ENCODE measurements around the gene ELF5.

Gene ELF5

DNA sequence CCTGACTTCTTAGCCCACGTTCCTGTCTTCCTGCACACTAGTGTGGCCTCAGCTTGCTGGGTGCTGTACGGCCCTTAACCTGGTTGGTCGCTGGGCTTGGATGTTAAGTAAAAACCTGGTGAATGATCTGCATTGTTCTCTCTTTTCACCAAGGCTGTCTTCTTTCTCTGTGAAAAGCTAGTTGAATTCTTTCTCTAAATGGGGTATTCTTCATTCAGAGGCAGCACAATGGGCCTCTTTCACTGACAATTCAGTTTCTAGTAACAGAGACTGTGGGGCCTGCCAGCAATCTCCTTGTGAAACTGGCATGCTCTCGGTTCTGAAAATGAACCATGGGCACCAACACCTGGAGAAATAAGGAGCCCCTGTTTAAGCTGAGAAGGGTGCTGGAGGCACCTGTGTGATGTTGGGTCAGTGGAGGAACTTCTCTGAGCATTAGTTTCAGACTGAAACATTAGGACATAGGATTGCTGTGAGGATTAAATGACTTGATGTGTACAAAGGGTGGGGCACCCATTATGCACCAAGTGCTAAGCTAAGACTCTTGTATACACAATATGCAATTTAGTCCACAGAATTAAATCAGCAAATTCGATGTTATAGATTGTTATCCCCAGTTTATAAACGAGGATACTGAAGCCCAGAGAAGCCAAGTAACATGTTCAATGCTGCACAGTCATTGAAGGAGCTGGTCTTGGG is 33.1 kb upstream of the ELF5 start:
- TF ChIP-seq, protein P1, sequence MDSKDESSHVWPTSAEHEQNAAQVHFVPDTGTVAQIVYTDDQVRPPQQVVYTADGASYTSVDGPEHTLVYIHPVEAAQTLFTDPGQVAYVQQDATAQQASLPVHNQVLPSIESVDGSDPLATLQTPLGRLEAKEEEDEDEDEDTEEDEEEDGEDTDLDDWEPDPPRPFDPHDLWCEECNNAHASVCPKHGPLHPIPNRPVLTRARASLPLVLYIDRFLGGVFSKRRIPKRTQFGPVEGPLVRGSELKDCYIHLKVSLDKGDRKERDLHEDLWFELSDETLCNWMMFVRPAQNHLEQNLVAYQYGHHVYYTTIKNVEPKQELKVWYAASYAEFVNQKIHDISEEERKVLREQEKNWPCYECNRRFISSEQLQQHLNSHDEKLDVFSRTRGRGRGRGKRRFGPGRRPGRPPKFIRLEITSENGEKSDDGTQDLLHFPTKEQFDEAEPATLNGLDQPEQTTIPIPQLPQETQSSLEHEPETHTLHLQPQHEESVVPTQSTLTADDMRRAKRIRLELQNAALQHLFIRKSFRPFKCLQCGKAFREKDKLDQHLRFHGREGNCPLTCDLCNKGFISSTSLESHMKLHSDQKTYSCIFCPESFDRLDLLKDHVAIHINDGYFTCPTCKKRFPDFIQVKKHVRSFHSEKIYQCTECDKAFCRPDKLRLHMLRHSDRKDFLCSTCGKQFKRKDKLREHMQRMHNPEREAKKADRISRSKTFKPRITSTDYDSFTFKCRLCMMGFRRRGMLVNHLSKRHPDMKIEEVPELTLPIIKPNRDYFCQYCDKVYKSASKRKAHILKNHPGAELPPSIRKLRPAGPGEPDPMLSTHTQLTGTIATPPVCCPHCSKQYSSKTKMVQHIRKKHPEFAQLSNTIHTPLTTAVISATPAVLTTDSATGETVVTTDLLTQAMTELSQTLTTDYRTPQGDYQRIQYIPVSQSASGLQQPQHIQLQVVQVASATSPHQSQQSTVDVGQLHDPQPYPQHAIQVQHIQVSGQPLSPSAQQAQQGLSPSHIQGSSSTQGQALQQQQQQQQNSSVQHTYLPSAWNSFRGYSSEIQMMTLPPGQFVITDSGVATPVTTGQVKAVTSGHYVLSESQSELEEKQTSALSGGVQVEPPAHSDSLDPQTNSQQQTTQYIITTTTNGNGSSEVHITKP (tag by site-specific recombination; IDR thresholded peaks at IDR 0.05), result no peak
- TF ChIP-seq GLI2 (tag by site-specific recombination; IDR thresholded peaks at IDR 0.05; ENCODE audit: borderline replicate concordance, low read depth), result no peak
- no peak for TF ChIP-seq YY2 (tag by site-specific recombination; IDR thresholded peaks at IDR 0.05)
- TF ChIP-seq, protein P2, sequence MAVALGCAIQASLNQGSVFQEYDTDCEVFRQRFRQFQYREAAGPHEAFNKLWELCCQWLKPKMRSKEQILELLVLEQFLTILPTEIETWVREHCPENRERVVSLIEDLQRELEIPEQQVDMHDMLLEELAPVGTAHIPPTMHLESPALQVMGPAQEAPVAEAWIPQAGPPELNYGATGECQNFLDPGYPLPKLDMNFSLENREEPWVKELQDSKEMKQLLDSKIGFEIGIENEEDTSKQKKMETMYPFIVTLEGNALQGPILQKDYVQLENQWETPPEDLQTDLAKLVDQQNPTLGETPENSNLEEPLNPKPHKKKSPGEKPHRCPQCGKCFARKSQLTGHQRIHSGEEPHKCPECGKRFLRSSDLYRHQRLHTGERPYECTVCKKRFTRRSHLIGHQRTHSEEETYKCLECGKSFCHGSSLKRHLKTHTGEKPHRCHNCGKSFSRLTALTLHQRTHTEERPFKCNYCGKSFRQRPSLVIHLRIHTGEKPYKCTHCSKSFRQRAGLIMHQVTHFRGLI (tag by site-specific recombination; IDR thresholded peaks at IDR 0.05), result no peak
- TF ChIP-seq KLF7 (tag by site-specific recombination; IDR thresholded peaks at IDR 0.05; ENCODE audit: borderline replicate concordance), result no peak
- TF ChIP-seq ZNF211 (tag by site-specific recombination; IDR thresholded peaks at IDR 0.05; ENCODE audit: low read depth), result no peak
- TF ChIP-seq, protein P3, sequence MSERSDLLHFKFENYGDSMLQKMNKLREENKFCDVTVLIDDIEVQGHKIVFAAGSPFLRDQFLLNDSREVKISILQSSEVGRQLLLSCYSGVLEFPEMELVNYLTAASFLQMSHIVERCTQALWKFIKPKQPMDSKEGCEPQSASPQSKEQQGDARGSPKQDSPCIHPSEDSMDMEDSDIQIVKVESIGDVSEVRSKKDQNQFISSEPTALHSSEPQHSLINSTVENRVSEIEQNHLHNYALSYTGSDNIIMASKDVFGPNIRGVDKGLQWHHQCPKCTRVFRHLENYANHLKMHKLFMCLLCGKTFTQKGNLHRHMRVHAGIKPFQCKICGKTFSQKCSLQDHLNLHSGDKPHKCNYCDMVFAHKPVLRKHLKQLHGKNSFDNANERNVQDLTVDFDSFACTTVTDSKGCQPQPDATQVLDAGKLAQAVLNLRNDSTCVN (tag by site-specific recombination; optimal IDR thresholded peaks at IDR 0.05), result no peak
- TF ChIP-seq ZNF626 (tag by site-specific recombination; IDR thresholded peaks at IDR 0.05), result no peak
- Histone ChIP-seq H3K4me1 (ENCODE audit: control insufficient read depth, insufficient read depth, low read length) (no peaks in the 10 kb centered on the region), H3K36me3 (ENCODE audit: control insufficient read depth in 2 of 2, insufficient read depth in 1 of 2, low read length in 2 of 2) (no peaks in the 10 kb centered on the region), H3K9me3 (ENCODE audit: control insufficient read depth, insufficient read depth, low read depth, low read length) (no peaks in the 10 kb centered on the region), H3K27ac (ENCODE audit: extremely low read depth, low read depth, low read length) (no peak overlapping the region), H3K4me3 (ENCODE audit: low read depth, low read length) (no peak overlapping the region)
- ChIA-PET POLR2A (no interaction called here), CTCF (interaction anchor here (0.6 kb wide), 1 partner anchor 33 kb away, joined by 3 read pairs; no protein-coding TSS in a partner anchor)

DNA sequence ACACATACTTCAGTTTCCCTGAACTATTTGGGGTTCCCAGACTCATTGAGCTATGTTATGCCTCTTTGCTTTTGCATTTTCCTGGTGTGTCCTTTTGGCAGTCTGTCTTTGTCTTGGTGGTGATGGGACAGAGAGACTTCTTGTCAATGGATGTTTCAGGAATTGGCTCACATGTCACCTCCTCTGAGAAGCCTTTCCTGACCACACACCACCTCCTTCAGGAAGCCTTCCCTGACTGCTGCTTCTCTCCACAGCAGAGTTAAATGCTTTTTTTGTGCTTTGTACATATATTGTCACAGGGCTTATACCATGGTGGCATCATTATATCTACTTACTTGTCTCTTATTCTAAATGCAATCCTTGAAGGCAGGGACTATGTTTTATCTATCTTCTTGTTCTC is 28.5 kb upstream of the ELF5 start:
- CTCF ChIA-PET, result no interaction called here
- Histone ChIP-seq H3K4me1 (ENCODE audit: control insufficient read depth, insufficient read depth, low read length) (no peaks in the 10 kb centered on the region), H3K9me3 (ENCODE audit: control insufficient read depth, insufficient read depth, low read depth, low read length) (no peaks in the 10 kb centered on the region), H3K4me3 (ENCODE audit: low read depth, low read length) (no peak overlapping the region), H3K36me3 (ENCODE audit: control insufficient read depth in 2 of 2, insufficient read depth in 1 of 2, low read length in 2 of 2) (no peaks in the 10 kb centered on the region), H3K27ac (ENCODE audit: extremely low read depth, low read depth, low read length) (no peak overlapping the region)
- POLR2A ChIA-PET, result no interaction called here
- TF ChIP-seq, protein P4, sequence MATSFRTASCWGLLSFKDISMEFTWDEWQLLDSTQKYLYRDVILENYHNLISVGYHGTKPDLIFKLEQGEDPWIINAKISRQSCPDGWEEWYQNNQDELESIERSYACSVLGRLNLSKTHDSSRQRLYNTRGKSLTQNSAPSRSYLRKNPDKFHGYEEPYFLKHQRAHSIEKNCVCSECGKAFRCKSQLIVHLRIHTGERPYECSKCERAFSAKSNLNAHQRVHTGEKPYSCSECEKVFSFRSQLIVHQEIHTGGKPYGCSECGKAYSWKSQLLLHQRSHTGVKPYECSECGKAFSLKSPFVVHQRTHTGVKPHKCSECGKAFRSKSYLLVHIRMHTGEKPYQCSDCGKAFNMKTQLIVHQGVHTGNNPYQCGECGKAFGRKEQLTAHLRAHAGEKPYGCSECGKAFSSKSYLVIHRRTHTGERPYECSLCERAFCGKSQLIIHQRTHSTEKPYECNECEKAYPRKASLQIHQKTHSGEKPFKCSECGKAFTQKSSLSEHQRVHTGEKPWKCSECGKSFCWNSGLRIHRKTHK (tag by site-specific recombination; IDR thresholded peaks at IDR 0.05), result no peak
- no peak for TF ChIP-seq ZFP37 (tag by site-specific recombination; IDR thresholded peaks at IDR 0.05)
- TF ChIP-seq, protein P5, sequence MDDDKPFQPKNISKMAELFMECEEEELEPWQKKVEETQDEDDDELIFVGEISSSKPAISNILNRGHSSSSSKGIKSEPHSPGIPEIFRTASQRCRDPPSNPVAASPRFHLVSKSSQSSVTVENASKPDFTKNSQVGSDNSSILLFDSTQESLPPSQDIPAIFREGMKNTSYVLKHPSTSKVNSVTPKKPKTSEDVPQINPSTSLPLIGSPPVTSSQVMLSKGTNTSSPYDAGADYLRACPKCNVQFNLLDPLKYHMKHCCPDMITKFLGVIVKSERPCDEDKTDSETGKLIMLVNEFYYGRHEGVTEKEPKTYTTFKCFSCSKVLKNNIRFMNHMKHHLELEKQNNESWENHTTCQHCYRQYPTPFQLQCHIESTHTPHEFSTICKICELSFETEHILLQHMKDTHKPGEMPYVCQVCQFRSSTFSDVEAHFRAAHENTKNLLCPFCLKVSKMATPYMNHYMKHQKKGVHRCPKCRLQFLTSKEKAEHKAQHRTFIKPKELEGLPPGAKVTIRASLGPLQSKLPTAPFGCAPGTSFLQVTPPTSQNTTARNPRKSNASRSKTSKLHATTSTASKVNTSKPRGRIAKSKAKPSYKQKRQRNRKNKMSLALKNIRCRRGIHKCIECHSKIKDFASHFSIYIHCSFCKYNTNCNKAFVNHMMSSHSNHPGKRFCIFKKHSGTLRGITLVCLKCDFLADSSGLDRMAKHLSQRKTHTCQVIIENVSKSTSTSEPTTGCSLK (tag by site-specific recombination; IDR thresholded peaks at IDR 0.05), result no peak
- TF ChIP-seq, protein P6, sequence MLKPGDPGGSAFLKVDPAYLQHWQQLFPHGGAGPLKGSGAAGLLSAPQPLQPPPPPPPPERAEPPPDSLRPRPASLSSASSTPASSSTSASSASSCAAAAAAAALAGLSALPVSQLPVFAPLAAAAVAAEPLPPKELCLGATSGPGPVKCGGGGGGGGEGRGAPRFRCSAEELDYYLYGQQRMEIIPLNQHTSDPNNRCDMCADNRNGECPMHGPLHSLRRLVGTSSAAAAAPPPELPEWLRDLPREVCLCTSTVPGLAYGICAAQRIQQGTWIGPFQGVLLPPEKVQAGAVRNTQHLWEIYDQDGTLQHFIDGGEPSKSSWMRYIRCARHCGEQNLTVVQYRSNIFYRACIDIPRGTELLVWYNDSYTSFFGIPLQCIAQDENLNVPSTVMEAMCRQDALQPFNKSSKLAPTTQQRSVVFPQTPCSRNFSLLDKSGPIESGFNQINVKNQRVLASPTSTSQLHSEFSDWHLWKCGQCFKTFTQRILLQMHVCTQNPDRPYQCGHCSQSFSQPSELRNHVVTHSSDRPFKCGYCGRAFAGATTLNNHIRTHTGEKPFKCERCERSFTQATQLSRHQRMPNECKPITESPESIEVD (tag by site-specific recombination; IDR thresholded peaks at IDR 0.05), result no peak
- no peak for TF ChIP-seq ZNF670 (tag by site-specific recombination; IDR thresholded peaks at IDR 0.05; ENCODE audit: low read depth)
- TF ChIP-seq MZF1 (tag by site-specific recombination; IDR thresholded peaks at IDR 0.05; ENCODE audit: borderline replicate concordance), result no peak
- TF ChIP-seq, protein P7, sequence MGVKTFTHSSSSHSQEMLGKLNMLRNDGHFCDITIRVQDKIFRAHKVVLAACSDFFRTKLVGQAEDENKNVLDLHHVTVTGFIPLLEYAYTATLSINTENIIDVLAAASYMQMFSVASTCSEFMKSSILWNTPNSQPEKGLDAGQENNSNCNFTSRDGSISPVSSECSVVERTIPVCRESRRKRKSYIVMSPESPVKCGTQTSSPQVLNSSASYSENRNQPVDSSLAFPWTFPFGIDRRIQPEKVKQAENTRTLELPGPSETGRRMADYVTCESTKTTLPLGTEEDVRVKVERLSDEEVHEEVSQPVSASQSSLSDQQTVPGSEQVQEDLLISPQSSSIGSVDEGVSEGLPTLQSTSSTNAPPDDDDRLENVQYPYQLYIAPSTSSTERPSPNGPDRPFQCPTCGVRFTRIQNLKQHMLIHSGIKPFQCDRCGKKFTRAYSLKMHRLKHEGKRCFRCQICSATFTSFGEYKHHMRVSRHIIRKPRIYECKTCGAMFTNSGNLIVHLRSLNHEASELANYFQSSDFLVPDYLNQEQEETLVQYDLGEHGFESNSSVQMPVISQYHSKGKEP (tag by site-specific recombination; IDR thresholded peaks at IDR 0.05), result no peak
- TF ChIP-seq ZNF157 (tag by site-specific recombination; IDR thresholded peaks at IDR 0.05), result no peak
- TF ChIP-seq ZNF514 (tag by site-specific recombination; IDR thresholded peaks at IDR 0.05), result no peak
- no peak for TF ChIP-seq ZBTB8A (tag by site-specific recombination; IDR thresholded peaks at IDR 0.05)
- TF ChIP-seq WT1 (tag by site-specific recombination; IDR thresholded peaks at IDR 0.05), result no peak
